ENCODE measurements around the gene GSTO1. TPM values are rescaled to one million over a fixed set of nuclear protein-coding genes. Genes with fewer than 3 reads are reported as not detected.

GSTO1 gene
- total and polyA plus RNA-seq, 2 of the 13 experiments (the other 11 are each of a cell fraction or from before 2014, with no cell fraction given): 228 to 300 TPM

- no peak for DNase-seq (ENCODE audit: low spot score)
- POLR2A ChIA-PET: no interaction called here
- peak; percentile 26; the same call in 2 of the 3 replicates for ATAC-seq
- intact Hi-C loops (cut with micrococcal nuclease; ENCODE audit: unreplicated experiment) (no loop called here), in situ Hi-C loops (cut with HindIII; ENCODE audit: extremely low pct_ligation_motif_present, low pct_unique_long_range_greater_than_20kb) (loop anchor here (5.0 kb wide), 1 partner anchor 46 kb away; no protein-coding TSS in a partner anchor)
- Histone ChIP-seq H3K4me2 (ENCODE audit: low read depth, low read length) (no peak overlapping the region; the same call in 1 of the 2 replicates), H3K27me3 (ENCODE audit: control insufficient read depth in 1 of 2, insufficient read depth in 2 of 2, low read length in 2 of 2) (peaks cover 5 to 28% of the 10 kb centered on the region in 2 experiments; a peak in 4 of 5 replicates), H3K27ac (ENCODE audit: extremely low read length, insufficient read depth, low read length) (no peak overlapping the region), H2AFZ (ENCODE audit: low read length) (no peak overlapping the region), H3K36me3 (replicated peaks in 1 of 2; ENCODE audit: control insufficient read depth in 1 of 2, insufficient read depth in 2 of 2, low read length in 2 of 2) (no peaks in the 10 kb centered on the region), H3K4me1 (ENCODE audit: insufficient read depth, low read length) (peaks cover 47% of the 10 kb centered on the region), H4K20me1 (ENCODE audit: insufficient read depth, low read length) (no peaks in the 10 kb centered on the region), H3K9ac (ENCODE audit: insufficient read depth, low read depth, low read length) (no peak overlapping the region), H3K4me3 (replicated peaks in 1 of 3; ENCODE audit: insufficient read depth in 1 of 3, low read depth in 2 of 3, low read length in 3 of 3) (no peak overlapping the region), H3K79me2 (ENCODE audit: insufficient read depth, low read length) (no peaks in the 10 kb centered on the region), H3K9me3 (ENCODE audit: low read length) (no peaks in the 10 kb centered on the region)
- no TSS peak for BruUV-seq (replicated peaks)
- no peak for FAIRE-seq
- CTCF ChIA-PET (ENCODE audit: low intra/inter-chr PET ratio, low total read pairs): interaction anchor here (1.0 kb wide), 1 partner anchor 10 kb away, joined by 3 read pairs; no protein-coding TSS in a partner anchor
- 17% methylated on average over 6 of the region's 7 CpGs for WGBS (ENCODE audit: low lambda C conversion rate)
- no peak for TF ChIP-seq NFIC (IDR thresholded peaks at IDR 0.05; ENCODE audit: low read length)
- TF ChIP-seq ARID5B (CRISPR knock-in tag; IDR thresholded peaks at IDR 0.05): no peak
- 0 out of 2 replicates have a peak, but pooled peaks have one; percentile 38 for TF ChIP-seq FOXO4 (CRISPR knock-in tag; conservative IDR thresholded peaks at IDR 0.05)
- TF ChIP-seq MAFK (conservative IDR thresholded peaks at IDR 0.05 in 1 of 2, IDR thresholded peaks at IDR 0.05 in 1 of 2; ENCODE audit: low read length in 2 of 2): peak in 1 of 2 experiments; percentile 19; a peak in 1 of 4 replicates
- no peak for TF ChIP-seq HBP1 (CRISPR knock-in tag; IDR thresholded peaks at IDR 0.05; ENCODE audit: low read depth)
- TF ChIP-seq ATRX (CRISPR knock-in tag; IDR thresholded peaks at IDR 0.05; ENCODE audit: borderline replicate concordance): no peak
- TF ChIP-seq EEA1 (CRISPR knock-in tag; IDR thresholded peaks at IDR 0.05; ENCODE audit: borderline replicate concordance): no peak
- no peak for TF ChIP-seq ZNF329 (CRISPR knock-in tag; IDR thresholded peaks at IDR 0.05; ENCODE audit: low read depth)
- no peak for TF ChIP-seq ZNF460 (CRISPR knock-in tag; IDR thresholded peaks at IDR 0.05; ENCODE audit: borderline replicate concordance)
- TF ChIP-seq AKAP8 (CRISPR knock-in tag; IDR thresholded peaks at IDR 0.05): no peak
- TF ChIP-seq RFX3 (CRISPR knock-in tag; IDR thresholded peaks at IDR 0.05): peak; percentile 82
- no peak for TF ChIP-seq NCOA5 (CRISPR knock-in tag; IDR thresholded peaks at IDR 0.05)
- peak; percentile 68 for TF ChIP-seq RFX1 (IDR thresholded peaks at IDR 0.05)
- peak; percentile 38; the same call in 1 of the 2 replicates for TF ChIP-seq ETV5 (CRISPR knock-in tag; IDR thresholded peaks at IDR 0.05; ENCODE audit: borderline replicate concordance)
- TF ChIP-seq ZBTB33 (CRISPR knock-in tag; IDR thresholded peaks at IDR 0.05): no peak
- TF ChIP-seq ZNF350 (CRISPR knock-in tag; IDR thresholded peaks at IDR 0.05; ENCODE audit: borderline replicate concordance, low read depth): no peak
Observed at GRCh38 chr10:104300736-104301292, 46.1 kb downstream of the GSTO1 start.

Data from HepG2 (cell line).